Adipocyte (in vitro differentiated cells): ENCODE measurements around the gene EGFR.

Experiments used
- DNase-seq: peaks from one replicate; pipeline ENCODE4 v3.0.0-alpha.2; 2015; ENCODE audit warnings: low read depth
- H3K27me3 ChIP-seq: replicated peaks from 2 replicates; pipeline ENCODE4 v1.7.0; 2013; ENCODE audit warnings: mild to moderate bottlenecking, low read length, moderate library complexity; ENCODE audit not compliant: control insufficient read depth, insufficient read depth
- H3K36me3 ChIP-seq: 2 replicates; pipeline ENCODE4 v1.7.0; 2013; ENCODE audit warnings: low read length, mild to moderate bottlenecking, moderate library complexity; ENCODE audit not compliant: control insufficient read depth, insufficient read depth, severe bottlenecking
- H3K4me1 ChIP-seq: 2 replicates; pipeline ENCODE4 v1.7.0; 2013; ENCODE audit warnings: mild to moderate bottlenecking, low read length, moderate library complexity; ENCODE audit not compliant: control insufficient read depth, insufficient read depth
- H3K4me3 ChIP-seq: 2 replicates; pipeline ENCODE4 v1.7.0; 2013; ENCODE audit warnings: mild to moderate bottlenecking, low read length, moderate library complexity
- H3K9ac ChIP-seq: 2 replicates; pipeline ENCODE4 v1.7.0; 2013; ENCODE audit warnings: mild to moderate bottlenecking, low read length, moderate library complexity
- H3K9me3 ChIP-seq: 2 replicates; pipeline ENCODE4 v1.7.0; 2013; ENCODE audit warnings: mild to moderate bottlenecking, low read length, moderate library complexity; ENCODE audit not compliant: control insufficient read depth

The EGFR gene

GRCh38 chr7:54989453-54990225 is 29.2 kb upstream of the EGFR start:
- no peak overlapping the region for H3K9ac ChIP-seq
- no peaks in the 10 kb centered on the region for H3K36me3 ChIP-seq
- H3K4me3 ChIP-seq: no peak overlapping the region
- no peaks in the 10 kb centered on the region for H3K9me3 ChIP-seq
- peak; percentile 24 for DNase-seq
- H3K4me1 ChIP-seq: peaks cover 22% of the 10 kb centered on the region
- H3K27me3 ChIP-seq: no peaks in the 10 kb centered on the region

- Histone ChIP-seq H3K4me3 (no peak overlapping the region), H3K9ac (no peak overlapping the region), H3K27me3 (no peaks in the 10 kb centered on the region), H3K36me3 (no peaks in the 10 kb centered on the region), H3K9me3 (no peaks in the 10 kb centered on the region), H3K4me1 (peaks cover 19% of the 10 kb centered on the region)
- DNase-seq: no peak
Observed at GRCh38 chr7:54991341-54991740, 27.5 kb upstream of the EGFR start.

- Histone ChIP-seq H3K27me3 (no peaks in the 10 kb centered on the region), H3K4me1 (peaks cover 19% of the 10 kb centered on the region), H3K9me3 (no peaks in the 10 kb centered on the region), H3K9ac (no peak overlapping the region), H3K36me3 (no peaks in the 10 kb centered on the region), H3K4me3 (no peak overlapping the region)
- DNase-seq: peak; percentile 48
Observed at GRCh38 chr7:54992871-54993475, 25.8 kb upstream of the EGFR start.

GRCh38 chr7:54995166-54995565 is 23.7 kb upstream of the EGFR start:
- H3K27me3 ChIP-seq: no peaks in the 10 kb centered on the region
- H3K36me3 ChIP-seq: no peaks in the 10 kb centered on the region
- DNase-seq: no peak
- peaks cover 19% of the 10 kb centered on the region for H3K4me1 ChIP-seq
- H3K4me3 ChIP-seq: no peak overlapping the region
- no peaks in the 10 kb centered on the region for H3K9me3 ChIP-seq
- H3K9ac ChIP-seq: no peak overlapping the region

GRCh38 chr7:54995610-54996363 is 23.0 kb upstream of the EGFR start:
- Histone ChIP-seq H3K4me3 (no peak overlapping the region), H3K27me3 (no peaks in the 10 kb centered on the region), H3K36me3 (no peaks in the 10 kb centered on the region), H3K9me3 (no peaks in the 10 kb centered on the region), H3K4me1 (peaks cover 19% of the 10 kb centered on the region), H3K9ac (no peak overlapping the region)
- peak; percentile 59 for DNase-seq

DNA sequence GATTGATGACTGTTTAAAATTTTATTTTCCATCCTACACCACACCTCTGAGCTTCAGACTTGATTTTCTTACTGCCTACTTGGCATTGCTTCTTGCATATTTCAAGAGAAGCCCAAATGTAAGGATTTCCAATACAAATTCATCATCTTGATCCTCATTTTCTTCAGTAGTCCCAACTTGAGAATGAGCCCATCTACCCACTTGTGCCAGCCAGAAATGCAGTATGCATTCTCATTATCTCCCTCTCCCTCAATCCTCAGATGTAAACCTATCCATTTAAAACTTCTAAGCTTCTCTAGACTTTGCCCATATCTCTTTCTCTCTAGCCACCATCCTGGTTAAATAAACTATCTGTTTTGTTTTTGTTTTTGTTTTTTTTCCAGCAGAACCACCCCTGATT is 22.4 kb upstream of the EGFR start:
- no peak for DNase-seq
- H3K36me3 ChIP-seq: no peaks in the 10 kb centered on the region
- H3K27me3 ChIP-seq: no peaks in the 10 kb centered on the region
- H3K9me3 ChIP-seq: no peaks in the 10 kb centered on the region
- peaks cover 19% of the 10 kb centered on the region for H3K4me1 ChIP-seq
- H3K9ac ChIP-seq: no peak overlapping the region
- no peak overlapping the region for H3K4me3 ChIP-seq

DNA sequence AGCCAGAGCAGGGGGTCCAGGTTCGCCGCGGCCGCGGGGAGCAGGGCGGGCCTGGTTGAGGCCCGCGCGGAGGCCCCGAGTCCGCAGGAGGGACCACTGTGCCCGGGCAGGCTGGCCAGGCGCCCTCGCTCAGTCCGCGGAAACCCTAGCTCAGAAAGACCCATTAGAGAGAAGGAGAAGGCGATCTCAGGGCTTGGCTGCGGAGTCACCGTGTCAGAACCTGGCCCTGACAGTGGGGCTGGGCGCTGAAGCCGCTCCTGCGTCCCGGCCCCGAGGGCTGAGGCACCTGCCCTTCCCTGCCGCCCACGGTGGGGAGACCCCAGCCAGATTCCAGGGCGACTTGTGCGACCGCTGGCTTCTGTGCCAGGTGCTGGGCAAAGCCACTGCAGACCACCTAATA is 14.2 kb upstream of the EGFR start:
- DNase-seq: no peak
- peaks cover 21% of the 10 kb centered on the region for H3K27me3 ChIP-seq
- H3K36me3 ChIP-seq: no peaks in the 10 kb centered on the region
- H3K9ac ChIP-seq: no peak overlapping the region
- no peaks in the 10 kb centered on the region for H3K4me1 ChIP-seq
- H3K9me3 ChIP-seq: no peaks in the 10 kb centered on the region
- H3K4me3 ChIP-seq: no peak overlapping the region

DNA sequence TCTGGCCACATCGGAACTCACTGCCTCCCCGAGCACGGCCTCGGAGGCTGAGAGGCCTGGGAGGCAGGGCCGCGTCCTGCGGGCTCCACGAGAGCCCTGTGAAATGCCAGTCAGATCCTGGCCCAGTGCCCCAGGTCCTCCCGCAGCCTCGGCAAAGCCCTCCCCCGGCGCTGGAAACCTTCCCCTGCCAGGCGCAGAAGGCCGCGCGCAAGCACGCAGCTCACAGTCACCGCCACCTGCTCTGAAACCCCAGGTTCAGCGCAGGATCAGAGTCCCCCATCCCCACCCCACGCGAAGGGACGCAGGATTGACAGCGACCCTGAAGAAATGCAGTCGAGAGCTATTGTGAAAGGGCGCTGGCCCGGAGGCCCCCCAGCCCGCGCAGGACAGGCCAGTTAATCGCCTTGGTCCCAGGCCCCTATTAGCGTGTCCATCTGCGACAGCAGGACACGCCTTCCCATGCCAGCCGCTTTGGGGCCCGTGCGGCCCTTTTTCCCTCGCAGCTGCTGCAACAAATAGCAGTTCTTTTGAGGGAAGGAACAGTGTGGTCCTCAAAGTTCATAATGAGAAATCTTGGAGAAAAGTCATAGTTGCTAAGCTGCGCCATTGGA is 13.5 kb upstream of the EGFR start:
- peaks cover 21% of the 10 kb centered on the region for H3K27me3 ChIP-seq
- no peaks in the 10 kb centered on the region for H3K36me3 ChIP-seq
- no peaks in the 10 kb centered on the region for H3K9me3 ChIP-seq
- H3K4me3 ChIP-seq: no peak overlapping the region
- no peak for DNase-seq
- H3K4me1 ChIP-seq: no peaks in the 10 kb centered on the region
- no peak overlapping the region for H3K9ac ChIP-seq

DNA sequence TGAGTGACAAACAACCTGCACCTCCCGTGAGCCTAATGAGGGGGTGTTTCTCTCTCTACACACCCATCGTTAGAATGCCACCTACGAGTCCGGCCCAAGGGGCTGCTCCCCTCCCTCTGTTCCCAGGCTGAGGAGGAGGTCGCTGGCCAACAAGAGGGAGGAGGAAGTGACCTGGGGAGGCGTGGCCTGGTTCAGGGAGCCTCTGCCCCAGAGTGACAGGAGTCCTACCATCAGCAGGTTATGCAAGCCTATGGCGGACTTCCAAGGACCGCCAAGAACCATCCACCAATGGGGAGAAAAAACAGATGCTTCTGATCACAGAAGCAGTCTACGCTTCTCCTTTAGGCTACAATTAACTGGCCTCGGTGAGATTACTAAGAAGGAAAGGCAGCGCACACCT is 12.3 kb upstream of the EGFR start:
- no peak overlapping the region for H3K9ac ChIP-seq
- H3K36me3 ChIP-seq: no peaks in the 10 kb centered on the region
- no peak for DNase-seq
- H3K4me1 ChIP-seq: no peaks in the 10 kb centered on the region
- peaks cover 20% of the 10 kb centered on the region for H3K27me3 ChIP-seq
- H3K9me3 ChIP-seq: no peaks in the 10 kb centered on the region
- H3K4me3 ChIP-seq: no peak overlapping the region

DNA sequence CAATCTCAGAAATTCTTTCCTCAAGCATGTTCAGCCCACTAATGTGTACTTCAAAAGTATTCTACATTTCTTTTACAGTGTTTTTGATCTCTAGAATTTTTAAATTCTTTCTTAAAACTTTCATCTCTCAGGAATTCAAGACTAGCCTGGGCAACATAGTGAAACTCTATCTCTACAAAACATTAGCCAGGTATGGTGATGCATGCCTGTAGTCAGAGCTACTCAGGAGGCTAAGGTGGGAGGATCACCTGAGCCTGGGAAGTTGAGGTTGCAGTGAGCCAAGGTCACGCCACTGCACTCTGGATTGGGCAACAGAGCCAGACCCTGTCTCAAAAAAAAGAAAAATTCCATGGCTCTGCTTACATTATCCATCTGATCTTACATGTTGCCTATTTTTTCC is 5.0 kb upstream of the EGFR start:
- peaks cover 7% of the 10 kb centered on the region for H3K4me1 ChIP-seq
- H3K9ac ChIP-seq: no peak overlapping the region
- no peaks in the 10 kb centered on the region for H3K27me3 ChIP-seq
- no peak overlapping the region for H3K4me3 ChIP-seq
- no peaks in the 10 kb centered on the region for H3K36me3 ChIP-seq
- DNase-seq: no peak
- peaks cover 3% of the 10 kb centered on the region for H3K9me3 ChIP-seq

GRCh38 chr7:55016061-55016745 is 2.6 kb upstream of the EGFR start:
- DNase-seq: no peak
- Histone ChIP-seq H3K4me3 (no peak overlapping the region), H3K36me3 (no peaks in the 10 kb centered on the region), H3K9ac (no peak overlapping the region), H3K9me3 (peaks cover 3% of the 10 kb centered on the region), H3K4me1 (peaks cover 15% of the 10 kb centered on the region), H3K27me3 (no peaks in the 10 kb centered on the region)
